GM13976 (cell line): Measurements from ENCODE around the gene KDM4B.

Experiments used
- DNase-seq: peaks from one replicate; pipeline ENCODE4 v3.0.0; 2012; ENCODE audit warnings: low spot score
- in situ Hi-C: fragments of 300-500 bp; cut with MboI; formaldehyde crosslinking; loops from one replicate; pipeline ENCODE4 v1.12.0; 2022; ENCODE audit warnings: low sequenced_read_pairs, mixed read lengths, inconsistent platforms; ENCODE audit not compliant: unreplicated experiment
- TF ChIP-seq, protein P1 (sequence below): IDR thresholded peaks from 2 replicates; pipeline ENCODE4 v1.5.1; 2012; ENCODE audit warnings: borderline replicate concordance, mild to moderate bottlenecking; ENCODE audit not compliant: insufficient read depth; ENCODE audit errors: extremely low read depth, missing control alignments, control extremely low read depth

KDM4B gene

GRCh38 chr19:5011476-5012238 lies 42.7 kb downstream of the KDM4B start:
- TF ChIP-seq, protein P1, sequence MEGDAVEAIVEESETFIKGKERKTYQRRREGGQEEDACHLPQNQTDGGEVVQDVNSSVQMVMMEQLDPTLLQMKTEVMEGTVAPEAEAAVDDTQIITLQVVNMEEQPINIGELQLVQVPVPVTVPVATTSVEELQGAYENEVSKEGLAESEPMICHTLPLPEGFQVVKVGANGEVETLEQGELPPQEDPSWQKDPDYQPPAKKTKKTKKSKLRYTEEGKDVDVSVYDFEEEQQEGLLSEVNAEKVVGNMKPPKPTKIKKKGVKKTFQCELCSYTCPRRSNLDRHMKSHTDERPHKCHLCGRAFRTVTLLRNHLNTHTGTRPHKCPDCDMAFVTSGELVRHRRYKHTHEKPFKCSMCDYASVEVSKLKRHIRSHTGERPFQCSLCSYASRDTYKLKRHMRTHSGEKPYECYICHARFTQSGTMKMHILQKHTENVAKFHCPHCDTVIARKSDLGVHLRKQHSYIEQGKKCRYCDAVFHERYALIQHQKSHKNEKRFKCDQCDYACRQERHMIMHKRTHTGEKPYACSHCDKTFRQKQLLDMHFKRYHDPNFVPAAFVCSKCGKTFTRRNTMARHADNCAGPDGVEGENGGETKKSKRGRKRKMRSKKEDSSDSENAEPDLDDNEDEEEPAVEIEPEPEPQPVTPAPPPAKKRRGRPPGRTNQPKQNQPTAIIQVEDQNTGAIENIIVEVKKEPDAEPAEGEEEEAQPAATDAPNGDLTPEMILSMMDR, result no peak
- in situ Hi-C loops, result no loop called here
- no peak for DNase-seq

DNA sequence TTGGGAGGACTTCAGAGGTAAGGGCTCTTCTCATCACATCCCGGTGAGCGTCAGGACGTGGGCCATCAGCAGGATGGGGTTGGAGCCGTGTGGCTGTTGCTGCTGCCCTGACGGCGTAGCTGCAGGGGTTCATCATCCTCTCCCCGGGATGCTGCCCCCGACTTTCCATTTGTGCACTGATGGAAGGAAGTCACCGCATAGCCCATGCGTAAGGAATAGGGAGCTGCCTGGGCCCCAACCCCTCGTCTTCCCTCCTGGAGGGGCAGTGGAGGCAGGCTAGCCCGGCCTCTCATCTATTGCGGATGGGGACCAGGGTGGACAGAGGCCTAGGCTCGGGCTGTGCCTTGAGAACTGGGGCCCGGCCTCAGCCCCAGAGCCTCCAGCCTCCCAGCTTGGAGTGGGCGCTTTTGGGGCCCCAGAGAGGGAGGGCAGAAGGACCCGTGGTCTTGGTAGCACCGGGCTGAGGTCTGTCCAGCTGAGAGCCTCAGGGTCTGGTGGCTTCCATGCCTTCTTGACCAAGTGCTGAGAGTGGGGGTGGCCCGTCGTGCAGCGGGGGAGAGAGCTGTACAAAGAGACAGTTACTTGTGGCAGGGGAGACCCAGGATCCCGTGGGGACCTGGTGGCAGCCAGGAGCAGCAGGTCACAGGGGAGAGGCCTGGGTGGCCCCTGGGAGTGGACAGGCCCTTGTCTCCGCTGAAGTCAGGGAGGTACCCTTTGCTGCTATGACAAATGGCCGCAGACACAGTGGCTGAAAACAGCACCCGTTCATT lies 44.0 kb downstream of the KDM4B start:
- no peak for DNase-seq
- in situ Hi-C loops, result no loop called here
- TF ChIP-seq, protein P1, result no peak

DNA sequence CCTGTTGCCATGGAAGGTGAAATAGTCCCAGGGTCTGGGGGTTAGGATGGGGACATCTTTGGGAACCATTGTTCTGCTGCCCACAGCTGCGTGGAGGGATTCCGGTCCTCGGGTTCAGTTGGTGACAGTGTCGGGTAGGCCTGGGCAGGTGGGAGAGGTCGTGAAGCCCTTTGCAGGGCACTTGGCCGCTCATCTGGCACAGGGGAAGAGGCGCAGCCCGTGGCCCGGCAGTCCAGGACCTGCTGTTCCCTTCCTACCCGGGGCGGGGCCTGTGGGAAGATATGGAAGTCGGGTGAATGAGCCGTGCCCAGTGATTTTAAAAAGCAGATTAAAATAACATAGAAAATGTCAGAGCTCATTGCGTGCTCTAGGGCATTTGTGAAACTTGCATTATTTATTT lies 44.8 kb downstream of the KDM4B start:
- TF ChIP-seq, protein P1, result no peak
- no peak for DNase-seq
- in situ Hi-C loops, result no loop called here

GRCh38 chr19:5014941-5015340 lies 46.0 kb downstream of the KDM4B start:
- no peak for DNase-seq
- in situ Hi-C loops, result no loop called here
- TF ChIP-seq, protein P1, result no peak

DNA sequence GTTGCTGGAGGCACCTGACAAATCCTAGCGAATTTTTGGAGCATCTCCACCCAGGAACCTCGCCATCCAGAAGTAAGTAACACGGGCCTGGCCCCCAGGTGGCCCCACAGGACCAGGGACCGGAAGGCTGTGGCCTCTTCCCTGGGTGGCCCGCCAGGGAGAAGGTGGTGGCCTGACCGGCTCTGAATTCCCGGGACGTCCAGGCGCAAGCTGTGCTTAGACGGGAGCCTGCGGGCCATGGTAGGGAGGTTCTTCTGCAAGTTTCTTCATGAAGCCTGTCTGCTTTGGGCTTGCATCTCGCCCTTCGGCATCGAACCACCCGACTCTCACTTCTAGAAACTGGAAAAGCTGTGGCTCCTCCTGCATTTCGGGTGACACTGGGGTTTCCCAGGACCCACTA lies 47.4 kb downstream of the KDM4B start:
- DNase-seq, result no peak
- TF ChIP-seq, protein P1, result no peak
- in situ Hi-C loops, result no loop called here

DNA sequence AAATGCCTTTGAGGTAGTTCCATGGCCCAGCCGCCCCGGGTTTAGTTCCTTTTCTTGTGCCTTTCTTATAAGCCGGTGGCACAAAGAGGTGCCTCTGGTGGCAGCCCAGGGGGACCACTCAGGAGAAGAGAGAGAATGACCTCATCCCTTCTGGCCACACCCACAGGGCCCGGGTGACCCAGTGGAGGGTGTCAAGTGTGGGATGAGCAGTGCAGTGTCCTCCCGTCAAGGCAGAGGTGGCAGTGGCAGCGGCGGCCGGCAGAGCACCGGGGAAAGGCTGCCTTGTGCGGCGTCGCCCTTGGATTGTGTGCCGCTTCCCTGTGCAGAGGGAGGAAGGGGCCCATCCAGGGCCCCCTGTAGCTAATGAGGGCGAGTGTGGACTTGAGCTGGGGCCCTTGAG lies 47.9 kb downstream of the KDM4B start:
- in situ Hi-C loops, result no loop called here
- no peak for DNase-seq
- TF ChIP-seq, protein P1, result no peak
